Gastroesophageal sphincter (tissue), 4 donors: ENCODE measurements around the gene PPP2R5C. TPM values are rescaled to one million over a fixed set of nuclear protein-coding genes. Genes with fewer than 3 reads are reported as not detected.

Experiments used
- ATAC-seq: fragments of 150-250 bp; one replicate; pipeline ENCODE4 v1.9.1; 2016; ENCODE audit warnings: mild to moderate bottlenecking, moderate library complexity
- H3K27ac ChIP-seq, 4 donors: fragments of 200-600 bp; sonication (generic) in 3 of 4; 1 replicate in 3 of 4; 2 replicates in 1 of 4; pipeline ENCODE4 v1.5.1; 2016 to 2019
- H3K27me3 ChIP-seq: fragments of 200-600 bp; sonication (generic); one replicate; pipeline ENCODE4 v1.5.1; 2019
- H3K36me3 ChIP-seq, 2 donors: fragments of 200-600 bp; sonication (generic); one replicate each; pipeline ENCODE4 v1.5.1; 2019; ENCODE audit warnings: control low read depth in 1 of 2
- H3K4me1 ChIP-seq, 3 donors: fragments of 200-600 bp; sonication (generic); 1 replicate in 2 of 3; 2 replicates in 1 of 3; pipeline ENCODE4 v1.5.1; 2016 to 2019; ENCODE audit warnings: control low read depth in 2 of 3
- H3K4me3 ChIP-seq, 2 donors: fragments of 200-600 bp; sonication (generic); one replicate each; pipeline ENCODE4 v1.5.1; 2019; ENCODE audit warnings: mild to moderate bottlenecking in 1 of 2, moderate library complexity in 1 of 2
- H3K9me3 ChIP-seq, 3 donors: fragments of 200-600 bp; sonication (generic); one replicate each; pipeline ENCODE4 v1.5.1; 2017 to 2019; ENCODE audit warnings: control low read depth in 2 of 3
- EP300 ChIP-seq: sonication (generic); formaldehyde crosslinking; IDR thresholded peaks from one replicate; pipeline ENCODE4 v1.6.1; 2017; ENCODE audit warnings: antibody characterized with exemption, mild to moderate bottlenecking
- POLR2A ChIP-seq, 2 donors: fragments of 450-650 bp; IDR thresholded peaks; one replicate each; pipeline ENCODE4 v1.6.1; 2017; ENCODE audit warnings: antibody characterized with exemption in 2 of 2, mild to moderate bottlenecking in 2 of 2, moderate library complexity in 1 of 2
- POLR2AphosphoS5 ChIP-seq: sonication (generic); formaldehyde crosslinking; IDR thresholded peaks from one replicate; pipeline ENCODE4 v1.6.1; 2017; ENCODE audit warnings: antibody characterized with exemption
- WGBS, 2 donors: methylation state at CpG; one replicate each; pipeline ENCODE4 v1.1.5; 2018; ENCODE audit warnings: low coverage in 1 of 2; 5-methylcytosine and 5-hydroxymethylcytosine counted together
- total RNA-seq, 4 donors: library from RNA; depleted of rRNA; stranded (reverse); fragments of >200 nt; gene quantifications; one replicate each; pipeline ENCODE4 v1.1.0, GENCODE V29; 2016
- TF ChIP-seq, protein P1 (sequence below), 4 experiments: fragments of 200-600 bp in 2 of 4; fragments of 450-650 bp in 2 of 4; sonication (generic) in 1 of 4; IDR thresholded peaks; one replicate each; pipeline ENCODE4 v1.5.1; 2017 to 2019; ENCODE audit warnings: antibody characterized with exemption in 4 of 4, mild to moderate bottlenecking in 2 of 4, moderate library complexity in 2 of 4

PPP2R5C gene
- total RNA-seq, 4 donors from 2014 or later, result 123 to 199 (median 131) TPM

DNA sequence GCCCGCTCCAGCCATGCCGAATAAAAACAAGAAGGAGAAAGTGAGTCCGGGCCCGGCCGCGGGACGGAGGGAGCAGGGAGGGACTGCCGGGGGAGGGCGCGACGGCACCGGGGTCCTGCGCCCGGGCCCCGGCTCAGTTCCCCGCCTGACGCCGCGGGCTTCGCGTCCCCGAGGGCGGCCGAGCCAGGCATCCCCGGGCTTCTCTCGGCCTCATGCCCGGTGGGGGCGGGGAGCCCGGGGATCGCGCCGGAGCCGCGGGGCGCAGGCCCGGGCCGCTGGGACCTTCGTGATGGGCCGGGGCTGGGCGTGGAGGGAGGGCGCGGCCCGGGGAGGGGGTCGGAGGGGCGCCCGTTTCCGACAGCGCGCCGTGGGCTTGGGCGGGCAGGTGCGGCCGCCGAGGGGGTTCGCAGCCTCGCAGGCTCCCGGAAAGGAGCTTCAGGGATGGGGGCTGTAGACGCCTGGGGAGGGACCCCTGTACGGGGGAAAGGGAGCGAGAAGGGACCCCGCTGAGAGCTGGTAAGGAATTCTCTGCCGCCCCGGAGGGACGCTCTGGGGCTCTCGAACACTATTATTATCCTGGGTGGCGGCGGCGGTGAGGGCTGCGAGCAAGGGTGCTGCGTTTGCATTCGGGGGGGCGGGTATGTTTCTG is 496 bp downstream of the PPP2R5C start:
- H3K27ac ChIP-seq, result peak overlapping the region; percentile 80 to 98 (median 93)
- WGBS, 2 donors, result 0 to 3% methylated on average over 1 to 5 of the region's 72 CpGs
- peak overlapping the region; percentile 95 to 98 for H3K4me3 ChIP-seq
- H3K27me3 ChIP-seq, result no peaks in the 10 kb centered on the region
- H3K4me1 ChIP-seq, result peaks cover 0 to 55% (median 4%) of the 10 kb centered on the region in 3 donors
- peak; percentile 14 for ATAC-seq
- H3K9me3 ChIP-seq, result no peaks in the 10 kb centered on the region
- peaks cover 0 to 32% of the 10 kb centered on the region in 2 donors for H3K36me3 ChIP-seq
- peak in 1 of 2 donors; percentile 14 for TF ChIP-seq POLR2A (IDR thresholded peaks at IDR 0.05)
- no peak for TF ChIP-seq EP300

DNA sequence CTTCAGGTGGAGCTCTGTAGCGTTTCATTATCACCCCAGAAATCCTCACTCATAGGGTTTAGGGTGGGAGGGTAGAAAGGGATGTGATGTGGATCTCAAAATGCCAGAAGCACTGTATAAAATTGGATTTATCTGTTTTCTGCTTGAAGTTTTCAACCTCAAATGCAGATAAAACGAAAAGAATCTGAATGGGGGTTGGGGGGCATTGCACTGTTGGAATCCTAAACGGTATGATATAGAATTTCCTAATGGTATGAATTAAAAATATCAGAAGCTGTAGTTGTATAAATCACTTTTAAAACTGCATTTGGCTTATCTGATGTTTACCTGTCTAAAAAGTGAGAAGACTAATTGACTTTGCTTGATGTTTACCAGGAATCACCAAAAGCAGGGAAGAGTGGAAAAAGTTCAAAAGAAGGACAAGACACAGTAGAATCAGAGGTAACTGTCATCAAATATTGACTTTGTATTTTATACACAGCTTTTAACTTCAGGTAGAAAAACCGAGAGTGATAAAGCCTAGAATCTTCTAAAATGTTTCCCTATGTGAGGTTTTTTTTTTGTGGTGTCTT is 1.1 kb downstream of the PPP2R5C start:
- WGBS, 2 donors, result 10 to 24% methylated on average over 4 of the region's 4 CpGs
- Histone ChIP-seq H3K27ac (peak overlapping the region; percentile 80 to 98 (median 93)), H3K4me1 (peaks cover 0 to 55% (median 4%) of the 10 kb centered on the region in 3 donors), H3K27me3 (no peaks in the 10 kb centered on the region), H3K36me3 (peaks cover 0 to 38% of the 10 kb centered on the region in 2 donors), H3K4me3 (peak overlapping the region; percentile 95 to 98), H3K9me3 (no peaks in the 10 kb centered on the region)
- ATAC-seq, result no peak
- TF ChIP-seq, protein P1, sequence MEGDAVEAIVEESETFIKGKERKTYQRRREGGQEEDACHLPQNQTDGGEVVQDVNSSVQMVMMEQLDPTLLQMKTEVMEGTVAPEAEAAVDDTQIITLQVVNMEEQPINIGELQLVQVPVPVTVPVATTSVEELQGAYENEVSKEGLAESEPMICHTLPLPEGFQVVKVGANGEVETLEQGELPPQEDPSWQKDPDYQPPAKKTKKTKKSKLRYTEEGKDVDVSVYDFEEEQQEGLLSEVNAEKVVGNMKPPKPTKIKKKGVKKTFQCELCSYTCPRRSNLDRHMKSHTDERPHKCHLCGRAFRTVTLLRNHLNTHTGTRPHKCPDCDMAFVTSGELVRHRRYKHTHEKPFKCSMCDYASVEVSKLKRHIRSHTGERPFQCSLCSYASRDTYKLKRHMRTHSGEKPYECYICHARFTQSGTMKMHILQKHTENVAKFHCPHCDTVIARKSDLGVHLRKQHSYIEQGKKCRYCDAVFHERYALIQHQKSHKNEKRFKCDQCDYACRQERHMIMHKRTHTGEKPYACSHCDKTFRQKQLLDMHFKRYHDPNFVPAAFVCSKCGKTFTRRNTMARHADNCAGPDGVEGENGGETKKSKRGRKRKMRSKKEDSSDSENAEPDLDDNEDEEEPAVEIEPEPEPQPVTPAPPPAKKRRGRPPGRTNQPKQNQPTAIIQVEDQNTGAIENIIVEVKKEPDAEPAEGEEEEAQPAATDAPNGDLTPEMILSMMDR (IDR thresholded peaks at IDR 0.05), result no peak
- TF ChIP-seq EP300, result no peak
- TF ChIP-seq POLR2AphosphoS5, result no peak
- no peak for TF ChIP-seq POLR2A (IDR thresholded peaks at IDR 0.05)

DNA sequence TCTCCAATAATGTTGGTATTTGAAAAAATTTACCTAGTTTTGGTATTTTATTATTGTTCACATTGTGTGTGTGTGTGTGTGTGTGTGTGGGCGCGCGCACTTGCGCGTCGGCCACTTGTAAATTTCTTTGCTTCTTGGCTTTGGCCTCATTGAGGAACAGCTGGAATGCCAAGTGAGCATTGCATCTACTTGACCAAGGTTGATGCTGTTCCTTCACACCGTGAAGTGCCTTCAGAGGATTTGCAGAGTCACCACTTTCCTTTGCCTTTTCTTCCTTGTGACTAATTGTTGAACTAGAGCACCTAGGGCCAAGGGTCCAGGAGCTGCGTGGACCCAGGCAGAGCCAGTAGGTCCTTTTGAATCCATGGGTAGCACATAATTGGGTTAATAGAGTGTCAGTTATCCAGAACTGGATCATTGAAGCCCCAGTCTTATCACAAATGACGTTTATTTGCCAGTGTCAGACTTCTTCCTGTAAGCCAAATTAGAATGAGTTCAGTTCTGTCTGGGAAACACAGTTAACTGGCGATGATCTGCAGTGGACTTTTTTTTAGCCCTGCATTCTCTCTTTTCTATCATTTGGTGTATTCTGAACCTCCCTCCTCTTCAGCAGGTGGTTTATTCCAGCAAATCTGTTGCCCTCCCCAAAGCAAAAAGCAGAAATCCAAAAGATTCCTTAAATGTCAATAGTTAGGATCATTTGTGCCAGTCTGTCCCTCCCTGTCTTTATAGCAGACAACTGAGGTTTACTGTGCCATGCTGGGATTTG is 2.6 kb downstream of the PPP2R5C start:
- Histone ChIP-seq H3K4me3 (no peak overlapping the region), H3K27me3 (no peaks in the 10 kb centered on the region), H3K9me3 (no peaks in the 10 kb centered on the region), H3K4me1 (peaks cover 0 to 55% (median 4%) of the 10 kb centered on the region in 3 donors), H3K36me3 (peaks cover 0 to 43% of the 10 kb centered on the region in 2 donors), H3K27ac (peak overlapping the region in 2 of 4 donors; percentile 22 to 46)
- WGBS, 2 donors, result 77 to 85% methylated on average over 7 to 9 of the region's 10 CpGs
- no peak for ATAC-seq
- TF ChIP-seq, protein P1 (IDR thresholded peaks at IDR 0.05), result no peak
- TF ChIP-seq EP300, result no peak
- no peak for TF ChIP-seq POLR2A (IDR thresholded peaks at IDR 0.05)
- no peak for TF ChIP-seq POLR2AphosphoS5

DNA sequence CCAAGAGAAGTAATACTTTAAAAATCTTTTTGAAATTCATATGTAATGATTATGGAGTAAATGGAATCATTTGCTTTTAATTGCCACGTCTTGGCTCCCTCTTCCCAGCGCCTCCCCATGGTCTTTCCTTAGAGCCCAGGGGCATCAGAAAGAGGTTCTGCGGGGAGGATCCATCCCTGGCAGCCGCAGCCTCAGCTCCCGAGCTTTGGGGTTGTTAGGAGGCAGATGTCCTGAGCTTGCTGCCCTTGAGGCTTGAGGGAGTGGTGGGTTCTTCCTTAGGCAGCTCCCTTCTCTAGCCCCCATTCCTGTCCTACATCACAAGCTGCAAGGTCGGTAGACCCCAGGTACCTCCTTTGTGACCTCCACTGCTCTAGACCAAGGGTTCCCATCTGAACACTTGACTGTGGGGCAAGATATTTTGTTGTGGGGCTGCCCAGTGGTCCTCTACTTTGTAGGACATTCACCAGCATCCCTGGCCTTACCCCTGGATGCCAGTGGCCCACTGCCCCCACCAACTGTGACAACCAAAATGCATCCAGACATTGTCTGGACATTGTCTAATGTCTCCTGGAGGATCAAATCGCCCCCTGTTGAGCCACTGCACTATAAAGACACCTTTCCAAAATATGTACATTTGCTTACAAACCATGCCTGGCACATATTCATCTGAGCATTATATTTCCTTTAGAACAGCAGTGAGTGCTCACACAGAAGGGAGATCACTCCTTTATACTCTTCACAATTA is 6.3 kb downstream of the PPP2R5C start:
- Histone ChIP-seq H3K4me1 (peaks cover 0 to 62% (median 4%) of the 10 kb centered on the region in 3 donors), H3K9me3 (no peaks in the 10 kb centered on the region), H3K27ac (no peak overlapping the region), H3K4me3 (no peak overlapping the region), H3K36me3 (peaks cover 0 to 43% of the 10 kb centered on the region in 2 donors), H3K27me3 (no peaks in the 10 kb centered on the region)
- TF ChIP-seq POLR2AphosphoS5, result no peak
- TF ChIP-seq EP300, result no peak
- no peak for TF ChIP-seq POLR2A (IDR thresholded peaks at IDR 0.05)
- TF ChIP-seq, protein P1 (IDR thresholded peaks at IDR 0.05), result no peak
- ATAC-seq, result no peak
- WGBS, 2 donors, result 33 to 84% methylated on average over 1 to 6 of the region's 7 CpGs

DNA sequence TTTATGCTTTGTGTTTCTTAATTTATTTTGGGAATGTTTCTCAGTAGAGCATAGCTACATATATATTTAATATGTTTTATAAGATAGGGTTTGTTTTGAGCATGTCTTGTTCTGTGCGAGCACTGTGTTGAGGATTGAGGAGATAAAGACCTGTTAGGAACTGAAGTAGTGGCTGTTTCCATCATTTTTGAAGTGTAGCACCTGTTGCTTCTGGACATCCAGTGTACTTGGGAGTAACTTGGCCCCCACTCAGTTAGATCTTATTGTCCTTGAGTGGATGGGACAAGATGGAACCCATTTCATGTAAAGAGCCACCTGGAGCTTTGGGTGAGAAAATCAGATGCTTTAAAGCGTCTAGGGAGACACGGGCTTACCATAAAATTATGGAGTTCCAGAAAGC is 8.7 kb downstream of the PPP2R5C start:
- no peak for ATAC-seq
- 20 to 50% methylated on average over 1 to 3 of the region's 3 CpGs for WGBS, 2 donors
- Histone ChIP-seq H3K27me3 (no peaks in the 10 kb centered on the region), H3K4me3 (no peak overlapping the region), H3K27ac (peak overlapping the region in 1 of 4 donors; percentile 67), H3K9me3 (no peaks in the 10 kb centered on the region), H3K4me1 (peaks cover 0 to 38% (median 0%) of the 10 kb centered on the region in 3 donors), H3K36me3 (peaks cover 0 to 27% of the 10 kb centered on the region in 2 donors)
- TF ChIP-seq POLR2AphosphoS5 (no peak), POLR2A (IDR thresholded peaks at IDR 0.05) (no peak), EP300 (no peak)
- TF ChIP-seq, protein P1 (IDR thresholded peaks at IDR 0.05), result no peak
